NOMO-1 (cell line): ENCODE results near the gene HYDIN.
"Not testable (repeated sequence)": the region's sequence is repeated elsewhere in the genome, so short reads cannot be mapped to it uniquely, and the experiment has no call there.

ENCODE experiments used
- DNase-seq, 2 experiments: peaks; one replicate each; lab custom pipeline; 2025; ENCODE audit not compliant: unreplicated experiment in 2 of 2; lab: John Stamatoyannopoulos, UW

The HYDIN gene

GRCh38 chr16:71143246-71143645 lies 87.3 kb downstream of the HYDIN start:
- DNase-seq = not testable (repeated sequence)

- not testable (repeated sequence) for DNase-seq
These were observed 120.0 kb downstream of the HYDIN start for GRCh38 chr16:71110565-71110964.

- not testable (repeated sequence) for DNase-seq
These were observed 120.8 kb downstream of the HYDIN start for GRCh38 chr16:71109656-71110208.

GRCh38 chr16:71105881-71106280 lies 124.6 kb downstream of the HYDIN start:
- DNase-seq = not testable (repeated sequence)

GRCh38 chr16:71083573-71083972 lies 146.9 kb downstream of the HYDIN start:
- DNase-seq = not testable (repeated sequence)

GRCh38 chr16:71080777-71081176 lies 149.7 kb downstream of the HYDIN start:
- DNase-seq = not testable (repeated sequence)

- not testable (repeated sequence) for DNase-seq
These were observed 150.3 kb downstream of the HYDIN start for GRCh38 chr16:71080262-71080661.

GRCh38 chr16:71070651-71071050 lies 159.9 kb downstream of the HYDIN start:
- DNase-seq = not testable (repeated sequence)

- DNase-seq = not testable (repeated sequence)
These were observed 160.7 kb downstream of the HYDIN start for GRCh38 chr16:71069842-71070241.

- not testable (repeated sequence) for DNase-seq
These were observed 176.5 kb downstream of the HYDIN start for GRCh38 chr16:71053897-71054609.

GRCh38 chr16:71050307-71050706 lies 180.2 kb downstream of the HYDIN start:
- DNase-seq = not testable (repeated sequence)

GRCh38 chr16:71039368-71040111 lies 191.0 kb downstream of the HYDIN start:
- DNase-seq = not testable (repeated sequence)

GRCh38 chr16:71038421-71038820 lies 192.1 kb downstream of the HYDIN start:
- not testable (repeated sequence) for DNase-seq

- DNase-seq = not testable (repeated sequence)
These were observed 192.5 kb downstream of the HYDIN start for GRCh38 chr16:71037987-71038386.

GRCh38 chr16:71028032-71028727 lies 202.3 kb downstream of the HYDIN start:
- not testable (repeated sequence) for DNase-seq

- not testable (repeated sequence) for DNase-seq
These were observed 203.0 kb downstream of the HYDIN start for GRCh38 chr16:71027511-71027910.

- not testable (repeated sequence) for DNase-seq
These were observed 206.6 kb downstream of the HYDIN start for GRCh38 chr16:71023851-71024439.

GRCh38 chr16:71021961-71022537 lies 208.5 kb downstream of the HYDIN start:
- not testable (repeated sequence) for DNase-seq

GRCh38 chr16:71019067-71019682 lies 211.3 kb downstream of the HYDIN start:
- DNase-seq = not testable (repeated sequence)

- DNase-seq = not testable (repeated sequence)
These were observed 215.1 kb downstream of the HYDIN start for GRCh38 chr16:71015419-71015818.
